Measurements from ENCODE around the gene HOTAIR. TPM values are rescaled to one million over a fixed set of nuclear protein-coding genes. Genes with fewer than 3 reads are reported as not detected.

Gene HOTAIR
- total and polyA plus RNA-seq, 5 donors: not detected

- H3K4me3 ChIP-seq (ENCODE audit: low read length): no peak overlapping the region
- WGBS: 6% methylated on average over 17 of the region's 17 CpGs
- no peaks in the 10 kb centered on the region for H3K27me3 ChIP-seq (ENCODE audit: control insufficient read depth, insufficient read depth)
- no peak overlapping the region for H3K27ac ChIP-seq (ENCODE audit: low read length)
- no peaks in the 10 kb centered on the region for H3K9me3 ChIP-seq (ENCODE audit: control insufficient read depth, low read length)
- no peaks in the 10 kb centered on the region for H3K4me1 ChIP-seq (ENCODE audit: control insufficient read depth, insufficient read depth, low read length)
- intact Hi-C loops (cut with DNase I): no loop called here
- ATAC-seq (no peak), DNase-seq (no peak)
These were observed 8.8 kb upstream of the HOTAIR start for GRCh38 chr12:53983568-53983949.

GRCh38 chr12:53982648-53983567 is 8.2 kb upstream of the HOTAIR start:
- Histone ChIP-seq H3K9me3 (ENCODE audit: control insufficient read depth, low read length) (no peaks in the 10 kb centered on the region), H3K27me3 (ENCODE audit: control insufficient read depth, insufficient read depth) (no peaks in the 10 kb centered on the region), H3K4me3 (ENCODE audit: low read length) (no peak overlapping the region), H3K27ac (ENCODE audit: low read length) (no peak overlapping the region), H3K4me1 (ENCODE audit: control insufficient read depth, insufficient read depth, low read length) (no peaks in the 10 kb centered on the region)
- ATAC-seq (no peak), DNase-seq (no peak)
- intact Hi-C loops (cut with DNase I): no loop called here
- WGBS: 11% methylated on average over 26 of the region's 26 CpGs

GRCh38 chr12:53981634-53982565 is 7.1 kb upstream of the HOTAIR start:
- ATAC-seq (no peak), DNase-seq (no peak)
- Histone ChIP-seq H3K4me1 (ENCODE audit: control insufficient read depth, insufficient read depth, low read length) (no peaks in the 10 kb centered on the region), H3K9me3 (ENCODE audit: control insufficient read depth, low read length) (no peaks in the 10 kb centered on the region), H3K27ac (ENCODE audit: low read length) (no peak overlapping the region), H3K4me3 (ENCODE audit: low read length) (no peak overlapping the region), H3K27me3 (ENCODE audit: control insufficient read depth, insufficient read depth) (no peaks in the 10 kb centered on the region)
- 12% methylated on average over 30 of the region's 30 CpGs for WGBS
- intact Hi-C loops (cut with DNase I): no loop called here

- intact Hi-C loops (cut with DNase I): no loop called here
- WGBS: 21% methylated on average over 15 of the region's 15 CpGs
These were observed 6.2 kb upstream of the HOTAIR start for GRCh38 chr12:53980802-53981496.

GRCh38 chr12:53980104-53980801 is 5.5 kb upstream of the HOTAIR start:
- Histone ChIP-seq H3K27me3 (ENCODE audit: control insufficient read depth, insufficient read depth) (no peaks in the 10 kb centered on the region), H3K4me3 (ENCODE audit: low read length) (no peak overlapping the region), H3K9me3 (ENCODE audit: control insufficient read depth, low read length) (no peaks in the 10 kb centered on the region), H3K27ac (ENCODE audit: low read length) (no peak overlapping the region), H3K4me1 (ENCODE audit: control insufficient read depth, insufficient read depth, low read length) (no peaks in the 10 kb centered on the region)
- WGBS: 23% methylated on average over 7 of the region's 7 CpGs
- DNase-seq: peak in 1 of 3 donors; percentile 10
- ATAC-seq: no peak
- intact Hi-C loops (cut with DNase I): no loop called here

More at GRCh38 chr12:53980802-53981496, 6.2 kb upstream of the HOTAIR start:
- Histone ChIP-seq H3K4me1 (ENCODE audit: control insufficient read depth, insufficient read depth, low read length) (no peaks in the 10 kb centered on the region), H3K9me3 (ENCODE audit: control insufficient read depth, low read length) (no peaks in the 10 kb centered on the region), H3K4me3 (ENCODE audit: low read length) (no peak overlapping the region), H3K27me3 (ENCODE audit: control insufficient read depth, insufficient read depth) (no peaks in the 10 kb centered on the region), H3K27ac (ENCODE audit: low read length) (no peak overlapping the region)
- DNase-seq (no peak), ATAC-seq (no peak)

GRCh38 chr12:53978477-53979356 is 4.0 kb upstream of the HOTAIR start:
- Histone ChIP-seq H3K9me3 (ENCODE audit: control insufficient read depth, low read length) (no peaks in the 10 kb centered on the region), H3K27ac (ENCODE audit: low read length) (no peak overlapping the region), H3K4me1 (ENCODE audit: control insufficient read depth, insufficient read depth, low read length) (no peaks in the 10 kb centered on the region), H3K4me3 (ENCODE audit: low read length) (no peak overlapping the region), H3K27me3 (ENCODE audit: control insufficient read depth, insufficient read depth) (no peaks in the 10 kb centered on the region)
- ATAC-seq (no peak), DNase-seq (peak in 1 of 3 donors; percentile 13)
- intact Hi-C loops (cut with DNase I): no loop called here
- WGBS: 10% methylated on average over 15 of the region's 15 CpGs

- ATAC-seq (no peak), DNase-seq (peak in 1 of 3 donors; percentile 13)
- no peak overlapping the region for H3K27ac ChIP-seq (ENCODE audit: low read length)
- H3K27me3 ChIP-seq (ENCODE audit: control insufficient read depth, insufficient read depth): no peaks in the 10 kb centered on the region
- H3K4me1 ChIP-seq (ENCODE audit: control insufficient read depth, insufficient read depth, low read length): no peaks in the 10 kb centered on the region
- H3K4me3 ChIP-seq (ENCODE audit: low read length): no peak overlapping the region
- WGBS: 7% methylated on average over 11 of the region's 11 CpGs
- no peaks in the 10 kb centered on the region for H3K9me3 ChIP-seq (ENCODE audit: control insufficient read depth, low read length)
- intact Hi-C loops (cut with DNase I): no loop called here
These were observed 3.1 kb upstream of the HOTAIR start for GRCh38 chr12:53977596-53978445.

- Histone ChIP-seq H3K9me3 (ENCODE audit: control insufficient read depth, low read length) (no peaks in the 10 kb centered on the region), H3K27ac (ENCODE audit: low read length) (no peak overlapping the region), H3K27me3 (ENCODE audit: control insufficient read depth, insufficient read depth) (no peaks in the 10 kb centered on the region), H3K4me3 (ENCODE audit: low read length) (no peak overlapping the region), H3K4me1 (ENCODE audit: control insufficient read depth, insufficient read depth, low read length) (no peaks in the 10 kb centered on the region)
- no peak for ATAC-seq
- intact Hi-C loops (cut with DNase I): no loop called here
- 8% methylated on average over 9 of the region's 9 CpGs for WGBS
- DNase-seq: peak in 1 of 3 donors; percentile 18
These were observed 2.3 kb upstream of the HOTAIR start for GRCh38 chr12:53976823-53977595.
